Calu3 (cell line): Measurements from ENCODE around the gene KCND3. TPM values are rescaled to one million over a fixed set of nuclear protein-coding genes. Genes with fewer than 3 reads are reported as not detected.

Experiments
- BruUV-seq: library from RNA; stranded (reverse); fragments of 400-500 nt; replicated peaks from 2 replicates; lab custom pipeline; 2021; lab: Mats Ljungman, UMichigan
- CTCF ChIA-PET: fragments of 300-600 bp; sonication (Branson Sonifier 250); formaldehyde crosslinking; loops from one replicate; lab custom pipeline; 2022; ENCODE audit warnings: antibody characterized with exemption; lab: Charles Lee
- DNase-seq: peaks from one replicate; pipeline ENCODE4 v3.0.0; 2022
- H3K27ac Mint-ChIP-seq: one replicate; pipeline ENCODE4 v1.8.0; 2022; ENCODE audit warnings: mixed read lengths; ENCODE audit not compliant: unreplicated experiment
- H3K27me3 Mint-ChIP-seq: one replicate; pipeline ENCODE4 v1.8.0; 2022; ENCODE audit warnings: mixed read lengths; ENCODE audit not compliant: unreplicated experiment
- H3K36me3 Mint-ChIP-seq: one replicate; pipeline ENCODE4 v1.8.0; 2022; ENCODE audit warnings: mild to moderate bottlenecking, moderate library complexity, mixed read lengths; ENCODE audit not compliant: insufficient read depth, unreplicated experiment
- H3K4me1 Mint-ChIP-seq: one replicate; pipeline ENCODE4 v1.8.0; 2022; ENCODE audit warnings: mild to moderate bottlenecking, low read depth, mixed read lengths; ENCODE audit not compliant: unreplicated experiment
- H3K4me3 Mint-ChIP-seq: one replicate; pipeline ENCODE4 v1.8.0; 2022; ENCODE audit warnings: mild to moderate bottlenecking, low read depth, moderate library complexity, mixed read lengths; ENCODE audit not compliant: unreplicated experiment
- H3K9me3 Mint-ChIP-seq: one replicate; pipeline ENCODE4 v1.8.0; 2022; ENCODE audit warnings: low read depth, mixed read lengths; ENCODE audit not compliant: unreplicated experiment
- CTCF ChIP-seq: fragments of 200-600 bp; IDR thresholded peaks from one replicate; pipeline ENCODE4 v1.8.0; 2022; ENCODE audit warnings: antibody characterized with exemption; ENCODE audit not compliant: unreplicated experiment
- intact Hi-C: fragments of 100-400 bp; cut with micrococcal nuclease; formaldehyde crosslinking; loops from one replicate; pipeline ENCODE4 v1.10.0; 2022; ENCODE audit not compliant: unreplicated experiment
- total RNA-seq: library from RNA; stranded (reverse); gene quantifications from 2 replicates; pipeline ENCODE4 v1.2.3, GENCODE V29; 2022

KCND3 gene
- total RNA-seq, 1 experiment from 2014 or later, result 0.07 TPM

- CTCF ChIA-PET, result no interaction called here
Observed at GRCh38 chr1:111841189-111841588, 148.3 kb downstream of the KCND3 start.

GRCh38 chr1:111837393-111837792 lies 152.1 kb downstream of the KCND3 start:
- no peaks in the 10 kb centered on the region for H3K4me1 Mint-ChIP-seq
- no TSS peak for BruUV-seq

More at GRCh38 chr1:111841189-111841588, 148.3 kb downstream of the KCND3 start:
- DNase-seq, result no peak
- H3K9me3 Mint-ChIP-seq, result no peaks in the 10 kb centered on the region
- intact Hi-C loops, result no loop called here
- no TSS peak for BruUV-seq
- H3K4me1 Mint-ChIP-seq, result no peaks in the 10 kb centered on the region
- no peaks in the 10 kb centered on the region for H3K36me3 Mint-ChIP-seq
- H3K4me3 Mint-ChIP-seq, result no peak overlapping the region
- H3K27me3 Mint-ChIP-seq, result peaks cover 80% of the 10 kb centered on the region
- no peak overlapping the region for H3K27ac Mint-ChIP-seq
- TF ChIP-seq CTCF, result no peak

GRCh38 chr1:111836111-111836510 lies 153.4 kb downstream of the KCND3 start:
- no peaks in the 10 kb centered on the region for H3K4me1 Mint-ChIP-seq
- CTCF ChIA-PET, result no interaction called here
- H3K27me3 Mint-ChIP-seq, result peaks cover 65% of the 10 kb centered on the region
- no peaks in the 10 kb centered on the region for H3K36me3 Mint-ChIP-seq
- no peak overlapping the region for H3K4me3 Mint-ChIP-seq
- no peak for TF ChIP-seq CTCF
- BruUV-seq, result no TSS peak
- intact Hi-C loops, result no loop called here
- no peak for DNase-seq
- H3K27ac Mint-ChIP-seq, result no peak overlapping the region
- H3K9me3 Mint-ChIP-seq, result no peaks in the 10 kb centered on the region

More at GRCh38 chr1:111837393-111837792, 152.1 kb downstream of the KCND3 start:
- Mint-ChIP-seq H3K4me3 (no peak overlapping the region), H3K27ac (no peak overlapping the region), H3K27me3 (peaks cover 65% of the 10 kb centered on the region), H3K36me3 (no peaks in the 10 kb centered on the region), H3K9me3 (no peaks in the 10 kb centered on the region)
- no peak for DNase-seq
- intact Hi-C loops, result no loop called here
- CTCF ChIA-PET, result no interaction called here
- TF ChIP-seq CTCF, result no peak

- H3K36me3 Mint-ChIP-seq, result no peaks in the 10 kb centered on the region
- no peak overlapping the region for H3K27ac Mint-ChIP-seq
- CTCF ChIA-PET, result no interaction called here
- no peaks in the 10 kb centered on the region for H3K9me3 Mint-ChIP-seq
- H3K27me3 Mint-ChIP-seq, result peaks cover 65% of the 10 kb centered on the region
- no peak for TF ChIP-seq CTCF
- intact Hi-C loops, result no loop called here
- H3K4me3 Mint-ChIP-seq, result no peak overlapping the region
- BruUV-seq, result no TSS peak
- DNase-seq, result no peak
- no peaks in the 10 kb centered on the region for H3K4me1 Mint-ChIP-seq
Observed at GRCh38 chr1:111835514-111835913, 154.0 kb downstream of the KCND3 start.
